Measurements from ENCODE around the gene MNX1. TPM values are rescaled to one million over a fixed set of nuclear protein-coding genes. Genes with fewer than 3 reads are reported as not detected.

Gene MNX1
- total and polyA plus RNA-seq, 2 donors (not counting 3 experiments of a cell fraction or from before 2014, with no cell fraction given) = not detected

GRCh38 chr7:157046681-157047080 is 36.2 kb upstream of the MNX1 start:
- Histone ChIP-seq H2AFZ (ENCODE audit: low read depth, low read length) (no peak overlapping the region), H3K4me1 (ENCODE audit: control insufficient read depth, extremely low read depth, insufficient read depth, low read length) (no peaks in the 10 kb centered on the region), H3K4me3 (replicated peaks in 1 of 3; ENCODE audit: insufficient read depth in 1 of 3, low read depth in 1 of 3, low read length in 3 of 3) (no peak overlapping the region), H3K27ac (ENCODE audit: insufficient read depth, low read depth, low read length) (no peak overlapping the region), H3K4me2 (ENCODE audit: insufficient read depth, low read length) (no peak overlapping the region), H3K36me3 (ENCODE audit: control insufficient read depth in 2 of 2, extremely low read depth in 1 of 2, insufficient read depth in 2 of 2, low read length in 2 of 2) (no peaks in the 10 kb centered on the region), H3K79me2 (ENCODE audit: control insufficient read depth, insufficient read depth, low read length) (no peaks in the 10 kb centered on the region), H3K9me1 (replicated peaks; ENCODE audit: control insufficient read depth, extremely low read depth, insufficient read depth, low read length) (no peaks in the 10 kb centered on the region), H3K9ac (replicated peaks; ENCODE audit: extremely low read depth, insufficient read depth, low read length) (no peak overlapping the region), H4K20me1 (replicated peaks; ENCODE audit: control insufficient read depth, extremely low read depth, insufficient read depth, low read length) (no peaks in the 10 kb centered on the region), H3K9me3 (replicated peaks; ENCODE audit: control insufficient read depth, insufficient read depth, low read length) (no peaks in the 10 kb centered on the region), H3K27me3 (ENCODE audit: control insufficient read depth in 2 of 2, insufficient read depth in 2 of 2, low read length in 2 of 2) (no peaks in the 10 kb centered on the region)
- intact Hi-C loops (cut with micrococcal nuclease) = no loop called here
- ChIA-PET CTCF (no interaction called here), POLR2A (interaction anchor here (0.7 kb wide), 1 partner anchor 38 kb away, joined by 4 read pairs; no protein-coding TSS in a partner anchor)
- FAIRE-seq = no peak
- no peak for DNase-seq (ENCODE audit: low read depth, low spot score)
- dilution Hi-C loops (cut with MboI; ENCODE audit: extremely low pct_ligation_motif_present, low sequenced_read_pairs) = no loop called here
- TF ChIP-seq EZH2 (IDR thresholded peaks at IDR 0.05; ENCODE audit: borderline replicate concordance, low read depth, low read length, severe bottlenecking) = no peak
- TF ChIP-seq MYC (IDR thresholded peaks at IDR 0.05; ENCODE audit: low read depth, low read length) = no peak
- TF ChIP-seq MAX (IDR thresholded peaks at IDR 0.05; ENCODE audit: insufficient read depth, insufficient read length) = no peak
- no peak for TF ChIP-seq CTCF (IDR thresholded peaks at IDR 0.05; ENCODE audit: extremely low read depth in 1 of 2, insufficient read depth in 1 of 2, low read depth in 1 of 2, low read length in 2 of 2)
- no peak for TF ChIP-seq POLR2AphosphoS5 (IDR thresholded peaks at IDR 0.05; ENCODE audit: insufficient read depth, low read depth, low read length)
- no peak for TF ChIP-seq JUN (IDR thresholded peaks at IDR 0.05; ENCODE audit: borderline replicate concordance, insufficient read depth, insufficient read length, low read depth)
- no peak for TF ChIP-seq POLR2A (IDR thresholded peaks at IDR 0.05; ENCODE audit: low read depth, low read length)
- TF ChIP-seq FOS (IDR thresholded peaks at IDR 0.05; ENCODE audit: borderline replicate concordance, insufficient read depth, low read length) = no peak
- no peak for TF ChIP-seq GATA2 (IDR thresholded peaks at IDR 0.05; ENCODE audit: insufficient read depth, insufficient read length, low read depth, low read length)
- BruUV-seq (replicated peaks) = no TSS peak

All from endothelial cell of umbilical vein (primary cell).